GM12878 (cell line): ENCODE results near the gene ACACB. TPM values are rescaled to one million over a fixed set of nuclear protein-coding genes. Genes with fewer than 3 reads are reported as not detected.
A peak's percentile ranks its signal among the peaks of the same experiment; 100 is the strongest.

Source experiments
- CBFB ChIP-seq: IDR thresholded peaks from 2 replicates; pipeline ENCODE4 v1.6.1; 2016; ENCODE audit warnings: antibody characterized with exemption, low read depth
- CBX3 ChIP-seq: fragments of 200-600 bp; sonication (generic); IDR thresholded peaks from 2 replicates; pipeline ENCODE4 v1.6.1; 2016; ENCODE audit warnings: low read depth, borderline replicate concordance
- HCFC1 ChIP-seq: fragments of 150-350 bp; IDR thresholded peaks from 2 replicates; pipeline ENCODE4 v1.6.1; 2014; ENCODE audit warnings: low read length
- IKZF2 ChIP-seq, 2 experiments: fragments of 450-650 bp; IDR thresholded peaks; 2 replicates each; pipeline ENCODE4 v1.6.1; 2017; ENCODE audit warnings: mild to moderate bottlenecking in 2 of 2, moderate library complexity in 2 of 2
- LARP7 ChIP-seq: fragments of 450-650 bp; IDR thresholded peaks from 2 replicates; pipeline ENCODE4 v1.6.1; 2017; ENCODE audit warnings: mild to moderate bottlenecking
- MYB ChIP-seq: fragments of 150-350 bp; IDR thresholded peaks from 2 replicates; pipeline ENCODE4 v1.6.1; 2014; ENCODE audit warnings: mild to moderate bottlenecking, low read depth, low read length, borderline replicate concordance
- NFYA ChIP-seq: IDR thresholded peaks from 2 replicates; pipeline ENCODE4 v1.6.1; 2011; ENCODE audit warnings: low read depth, mild to moderate bottlenecking, low read length, improper control_type of control experiment, borderline replicate concordance
- NKRF ChIP-seq: fragments of 450-650 bp; conservative IDR thresholded peaks from 2 replicates; pipeline ENCODE4 v1.6.1; 2017; ENCODE audit warnings: mild to moderate bottlenecking, moderate library complexity
- PBX3 ChIP-seq: IDR thresholded peaks from 2 replicates; pipeline ENCODE4 v1.6.1; 2011; ENCODE audit warnings: mild to moderate bottlenecking, low read depth, low read length, moderate library complexity; ENCODE audit not compliant: insufficient replicate concordance
- PML ChIP-seq: IDR thresholded peaks from 2 replicates; pipeline ENCODE4 v1.6.1; 2012; ENCODE audit warnings: low read length, inconsistent platforms
- RB1 ChIP-seq: fragments of 450-650 bp; formaldehyde crosslinking; IDR thresholded peaks from 2 replicates; pipeline ENCODE4 v1.6.1; 2017; ENCODE audit warnings: mild to moderate bottlenecking, borderline replicate concordance
- RBBP5 ChIP-seq: fragments of 200-600 bp; sonication (generic); conservative IDR thresholded peaks from 2 replicates; pipeline ENCODE4 v1.6.1; 2016
- RELA ChIP-seq: fragments of 450-650 bp; IDR thresholded peaks from 2 replicates; pipeline ENCODE4 v1.8.0; 2014; ENCODE audit warnings: borderline replicate concordance; ENCODE audit not compliant: partially characterized antibody
- SKIL ChIP-seq: fragments of 450-650 bp; IDR thresholded peaks from 2 replicates; pipeline ENCODE4 v1.6.1; 2017; ENCODE audit warnings: mild to moderate bottlenecking, low read depth, inconsistent platforms; ENCODE audit not compliant: poor library complexity, severe bottlenecking
- SMARCA5 ChIP-seq: fragments of 450-650 bp; IDR thresholded peaks from 2 replicates; pipeline ENCODE4 v1.6.1; 2017; ENCODE audit warnings: mild to moderate bottlenecking
- STAT1 ChIP-seq: fragments of 450-650 bp; conservative IDR thresholded peaks from 2 replicates; pipeline ENCODE4 v1.6.1; 2014; ENCODE audit warnings: antibody characterized with exemption, mild to moderate bottlenecking
- STAT3 ChIP-seq: IDR thresholded peaks from 2 replicates; pipeline ENCODE4 v1.6.1; 2011; ENCODE audit warnings: low read depth, low read length, improper control_type of control experiment
- TCF7 ChIP-seq: IDR thresholded peaks from 2 replicates; pipeline ENCODE4 v1.6.1; 2014; ENCODE audit warnings: antibody characterized with exemption, borderline replicate concordance
- WRNIP1 ChIP-seq: IDR thresholded peaks from 2 replicates; pipeline ENCODE4 v1.6.1; 2011; ENCODE audit warnings: low read depth, low read length, improper control_type of control experiment, borderline replicate concordance
- ZNF24 ChIP-seq: fragments of 450-650 bp; IDR thresholded peaks from 2 replicates; pipeline ENCODE4 v1.6.1; 2017; ENCODE audit warnings: antibody characterized with exemption, mild to moderate bottlenecking
- ZNF592 ChIP-seq: fragments of 450-650 bp; IDR thresholded peaks from 2 replicates; pipeline ENCODE4 v1.6.1; 2017; ENCODE audit warnings: mild to moderate bottlenecking, moderate library complexity
- polyA plus RNA-seq, 11 experiments: library from polyadenylated mRNA; depleted of rRNA in 4 of 11; unstranded in 6 of 11; stranded (reverse) in 5 of 11; fragments of >200 nt; fragmentation: Nextera tagmentation in 4 of 11; fragmentation: Illumina TruSeq in 1 of 11; extraction: Ambion mirVana in 4 of 11; extraction: Trizol in 1 of 11; gene quantifications; 1 replicate in 1 of 11; 2 replicates in 10 of 11; pipeline versions ENCODE4 v1.2.1 to v1.2.3, GENCODE V29; 2011 to 2016; ENCODE audit warnings: inconsistent platforms in 2 of 11, missing spikeins in 2 of 11, low read depth in 1 of 11
- total RNA-seq, 4 experiments: library from RNA; depleted of rRNA in 3 of 4; stranded (reverse); fragments of >200 nt in 3 of 4; fragmentation: Illumina TruSeq in 1 of 4; extraction: Trizol in 1 of 4; gene quantifications; 2 replicates each; pipeline versions ENCODE4 v1.2.1 to v1.2.3, GENCODE V29; 2013 to 2021

Gene ACACB
- total and polyA plus RNA-seq, 10 of the 15 experiments (the other 5 are each of a cell fraction or from before 2014, with no cell fraction given), result 0.05 to 1.9 (median 0.38) TPM; not detected in 2

- TF ChIP-seq NFYA (no peak), MYB (no peak), WRNIP1 (no peak), LARP7 (peak; percentile 56; the same call in 1 of the 2 replicates), SKIL (peak; percentile 54), PBX3 (no peak), CBFB (peak; percentile 83), CBX3 (no peak), IKZF2 (IDR thresholded peaks at IDR 0.05) (peak; percentile 48 to 55), RBBP5 (no peak), TCF7 (no peak), RB1 (0 out of 2 replicates have a peak, but pooled peaks have one; percentile 82), ZNF592 (0 out of 2 replicates have a peak, but pooled peaks have one; percentile 33), HCFC1 (no peak; the same call in 1 of the 2 replicates), SMARCA5 (peak; percentile 92), RELA (no peak), PML (peak; percentile 85; the same call in 1 of the 2 replicates), NKRF (peak; percentile 86), STAT3 (no peak), ZNF24 (no peak), STAT1 (peak; percentile 95; the same call in 1 of the 2 replicates)
Measured at GRCh38 chr12:109093022-109093918, 23.1 kb upstream of the ACACB start, which contains the start of gene ALKBH2 (continued).
